ENCODE data around the gene VWCE.

VWCE gene, protein sequence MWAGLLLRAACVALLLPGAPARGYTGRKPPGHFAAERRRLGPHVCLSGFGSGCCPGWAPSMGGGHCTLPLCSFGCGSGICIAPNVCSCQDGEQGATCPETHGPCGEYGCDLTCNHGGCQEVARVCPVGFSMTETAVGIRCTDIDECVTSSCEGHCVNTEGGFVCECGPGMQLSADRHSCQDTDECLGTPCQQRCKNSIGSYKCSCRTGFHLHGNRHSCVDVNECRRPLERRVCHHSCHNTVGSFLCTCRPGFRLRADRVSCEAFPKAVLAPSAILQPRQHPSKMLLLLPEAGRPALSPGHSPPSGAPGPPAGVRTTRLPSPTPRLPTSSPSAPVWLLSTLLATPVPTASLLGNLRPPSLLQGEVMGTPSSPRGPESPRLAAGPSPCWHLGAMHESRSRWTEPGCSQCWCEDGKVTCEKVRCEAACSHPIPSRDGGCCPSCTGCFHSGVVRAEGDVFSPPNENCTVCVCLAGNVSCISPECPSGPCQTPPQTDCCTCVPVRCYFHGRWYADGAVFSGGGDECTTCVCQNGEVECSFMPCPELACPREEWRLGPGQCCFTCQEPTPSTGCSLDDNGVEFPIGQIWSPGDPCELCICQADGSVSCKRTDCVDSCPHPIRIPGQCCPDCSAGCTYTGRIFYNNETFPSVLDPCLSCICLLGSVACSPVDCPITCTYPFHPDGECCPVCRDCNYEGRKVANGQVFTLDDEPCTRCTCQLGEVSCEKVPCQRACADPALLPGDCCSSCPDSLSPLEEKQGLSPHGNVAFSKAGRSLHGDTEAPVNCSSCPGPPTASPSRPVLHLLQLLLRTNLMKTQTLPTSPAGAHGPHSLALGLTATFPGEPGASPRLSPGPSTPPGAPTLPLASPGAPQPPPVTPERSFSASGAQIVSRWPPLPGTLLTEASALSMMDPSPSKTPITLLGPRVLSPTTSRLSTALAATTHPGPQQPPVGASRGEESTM

GRCh38 chr11:61294717-61295595 lies at the start of gene VWCE:
Gene VWCE (minus strand): TSS chr11:61295316. CDS start chr11:61295037, 279 bp downstream.
- H3K4me3 ChIP-seq (replicated peaks; ENCODE audit: low read depth, low read length) = peak within 1 kb of the TSS; percentile 70
- TF ChIP-seq, protein P1, sequence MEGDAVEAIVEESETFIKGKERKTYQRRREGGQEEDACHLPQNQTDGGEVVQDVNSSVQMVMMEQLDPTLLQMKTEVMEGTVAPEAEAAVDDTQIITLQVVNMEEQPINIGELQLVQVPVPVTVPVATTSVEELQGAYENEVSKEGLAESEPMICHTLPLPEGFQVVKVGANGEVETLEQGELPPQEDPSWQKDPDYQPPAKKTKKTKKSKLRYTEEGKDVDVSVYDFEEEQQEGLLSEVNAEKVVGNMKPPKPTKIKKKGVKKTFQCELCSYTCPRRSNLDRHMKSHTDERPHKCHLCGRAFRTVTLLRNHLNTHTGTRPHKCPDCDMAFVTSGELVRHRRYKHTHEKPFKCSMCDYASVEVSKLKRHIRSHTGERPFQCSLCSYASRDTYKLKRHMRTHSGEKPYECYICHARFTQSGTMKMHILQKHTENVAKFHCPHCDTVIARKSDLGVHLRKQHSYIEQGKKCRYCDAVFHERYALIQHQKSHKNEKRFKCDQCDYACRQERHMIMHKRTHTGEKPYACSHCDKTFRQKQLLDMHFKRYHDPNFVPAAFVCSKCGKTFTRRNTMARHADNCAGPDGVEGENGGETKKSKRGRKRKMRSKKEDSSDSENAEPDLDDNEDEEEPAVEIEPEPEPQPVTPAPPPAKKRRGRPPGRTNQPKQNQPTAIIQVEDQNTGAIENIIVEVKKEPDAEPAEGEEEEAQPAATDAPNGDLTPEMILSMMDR (IDR thresholded peaks at IDR 0.05; ENCODE audit: low read depth, low read length, missing control alignments) = peak; percentile 5
- DNase-seq (ENCODE audit: extremely low read depth, low read depth) = no peak

GRCh38 chr11:61343792-61344745 lies 49.0 kb upstream of the VWCE start:
- H3K4me3 ChIP-seq (replicated peaks; ENCODE audit: low read depth, low read length) = no peak overlapping the region
- no peak for DNase-seq (ENCODE audit: extremely low read depth, low read depth)
- TF ChIP-seq, protein P1 (IDR thresholded peaks at IDR 0.05; ENCODE audit: low read depth, low read length, missing control alignments) = no peak

DNA sequence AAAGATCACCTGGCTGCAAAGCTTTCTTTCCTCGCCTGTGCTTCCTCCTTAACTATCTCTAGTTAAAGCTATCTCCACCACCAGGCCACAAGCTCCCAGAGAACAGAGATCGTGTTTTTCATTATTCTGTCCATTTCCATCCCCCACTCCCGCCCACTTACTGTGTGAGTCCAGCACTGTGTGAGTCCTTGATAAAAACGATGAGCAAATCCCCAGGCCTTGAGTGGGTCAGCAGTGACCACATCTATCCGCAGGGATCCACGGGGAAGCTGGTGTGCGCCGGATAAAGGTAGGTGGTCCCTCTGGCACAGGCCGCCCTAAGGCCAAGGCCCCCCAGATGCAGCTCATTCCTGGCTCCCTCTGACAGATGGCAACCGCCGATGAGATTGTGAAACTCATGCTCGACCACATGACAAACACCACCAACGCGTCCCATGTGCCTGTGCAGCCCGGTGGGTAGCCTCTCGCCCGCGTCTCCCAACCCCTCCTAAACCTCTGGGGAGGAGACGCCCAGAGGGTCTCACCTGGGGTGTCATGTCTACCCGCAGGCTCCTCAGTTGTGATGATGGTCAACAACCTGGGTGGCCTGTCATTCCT lies 47.2 kb upstream of the VWCE start:
- TF ChIP-seq, protein P1 (IDR thresholded peaks at IDR 0.05; ENCODE audit: low read depth, low read length, missing control alignments) = no peak
- DNase-seq (ENCODE audit: extremely low read depth, low read depth) = no peak

GRCh38 chr11:61341706-61342105 lies 46.6 kb upstream of the VWCE start:
- H3K4me3 ChIP-seq (replicated peaks; ENCODE audit: low read depth, low read length) = no peak overlapping the region
- TF ChIP-seq, protein P1 (IDR thresholded peaks at IDR 0.05; ENCODE audit: low read depth, low read length, missing control alignments) = no peak
- no peak for DNase-seq (ENCODE audit: extremely low read depth, low read depth)

More for the DNA sequence above, 47.2 kb upstream of the VWCE start:
- no peak overlapping the region for H3K4me3 ChIP-seq (replicated peaks; ENCODE audit: low read depth, low read length)

- DNase-seq (ENCODE audit: extremely low read depth, low read depth) = no peak
- TF ChIP-seq, protein P1 (IDR thresholded peaks at IDR 0.05; ENCODE audit: low read depth, low read length, missing control alignments) = no peak
- H3K4me3 ChIP-seq (replicated peaks; ENCODE audit: low read depth, low read length) = no peak overlapping the region
Observed at GRCh38 chr11:61340979-61341378, 45.9 kb upstream of the VWCE start.

All from HFF-Myc (cell line).